Measurements from ENCODE around the gene IRF2BP1.

DNA sequence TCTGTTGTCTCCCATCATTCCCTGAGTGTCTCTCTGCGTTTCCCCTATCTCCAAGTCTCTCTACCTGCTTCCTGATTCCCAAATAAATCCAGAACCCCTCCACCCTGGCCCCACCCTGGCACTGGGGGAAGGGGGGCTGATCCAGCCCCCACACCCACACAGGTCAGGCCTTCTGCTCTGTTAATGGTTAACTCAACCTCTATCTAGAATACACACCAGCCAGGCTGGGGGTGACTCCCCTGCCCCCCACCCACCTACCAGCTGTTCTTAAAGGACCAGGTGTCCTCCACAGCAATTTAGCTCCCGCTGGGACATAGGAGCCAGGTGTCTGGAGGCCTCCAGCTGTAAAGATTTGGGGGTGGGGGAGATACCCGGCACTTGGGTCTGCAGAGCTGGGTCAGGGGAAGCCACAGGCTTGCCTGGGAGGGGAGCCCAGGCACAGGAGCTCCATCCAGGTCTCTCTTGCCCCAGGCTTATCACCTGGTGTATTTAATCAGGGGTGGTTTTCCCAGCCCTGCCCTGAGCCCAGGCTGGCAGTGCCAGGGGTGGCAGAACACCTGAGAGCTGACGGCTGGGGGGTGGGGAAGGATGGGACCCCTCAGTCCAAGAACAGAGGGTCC is 3.9 kb downstream of the IRF2BP1 start:
- TF ChIP-seq, protein P1, sequence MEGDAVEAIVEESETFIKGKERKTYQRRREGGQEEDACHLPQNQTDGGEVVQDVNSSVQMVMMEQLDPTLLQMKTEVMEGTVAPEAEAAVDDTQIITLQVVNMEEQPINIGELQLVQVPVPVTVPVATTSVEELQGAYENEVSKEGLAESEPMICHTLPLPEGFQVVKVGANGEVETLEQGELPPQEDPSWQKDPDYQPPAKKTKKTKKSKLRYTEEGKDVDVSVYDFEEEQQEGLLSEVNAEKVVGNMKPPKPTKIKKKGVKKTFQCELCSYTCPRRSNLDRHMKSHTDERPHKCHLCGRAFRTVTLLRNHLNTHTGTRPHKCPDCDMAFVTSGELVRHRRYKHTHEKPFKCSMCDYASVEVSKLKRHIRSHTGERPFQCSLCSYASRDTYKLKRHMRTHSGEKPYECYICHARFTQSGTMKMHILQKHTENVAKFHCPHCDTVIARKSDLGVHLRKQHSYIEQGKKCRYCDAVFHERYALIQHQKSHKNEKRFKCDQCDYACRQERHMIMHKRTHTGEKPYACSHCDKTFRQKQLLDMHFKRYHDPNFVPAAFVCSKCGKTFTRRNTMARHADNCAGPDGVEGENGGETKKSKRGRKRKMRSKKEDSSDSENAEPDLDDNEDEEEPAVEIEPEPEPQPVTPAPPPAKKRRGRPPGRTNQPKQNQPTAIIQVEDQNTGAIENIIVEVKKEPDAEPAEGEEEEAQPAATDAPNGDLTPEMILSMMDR (IDR thresholded peaks at IDR 0.05) = no peak
- TF ChIP-seq POLR2AphosphoS5 (IDR thresholded peaks at IDR 0.05) (no peak), POLR2A (IDR thresholded peaks at IDR 0.05) (no peak)
